OCI-LY3 (cell line): ENCODE data around the gene ACOT2.
"Not testable (repeated sequence)": the region's sequence is repeated elsewhere in the genome, so short reads cannot be mapped to it uniquely, and the experiment has no call there.

Source experiments
- H2AFZ ChIP-seq: fragments of 200-600, 300-600 bp; shearing (Covaris generic); 2 replicates; pipeline ENCODE4 v1.6.0; 2014; ENCODE audit warnings: antibody characterized with exemption, low read depth, low read length
- H3K27ac ChIP-seq: fragments of 200-600, 300-600 bp; sonication (generic); 2 replicates; pipeline ENCODE4 v1.5.1; 2014; ENCODE audit warnings: mild to moderate bottlenecking, low read length, moderate library complexity, mixed read lengths
- H3K27me3 ChIP-seq: fragments of 200-600, 300-600 bp; sonication (generic); 2 replicates; pipeline ENCODE4 v1.6.1; 2014; ENCODE audit warnings: low read depth, low read length, mixed read lengths
- H3K36me3 ChIP-seq: fragments of 200-600, 300-600 bp; sonication (generic); replicated peaks from 2 replicates; pipeline ENCODE3; 2014; ENCODE audit warnings: low read depth, low read length, mixed read lengths
- H3K4me1 ChIP-seq: fragments of 300-600, 200-600 bp; sonication (generic); 2 replicates; pipeline ENCODE4 v1.6.1; 2014; ENCODE audit warnings: low read length, mixed read lengths
- H3K4me2 ChIP-seq: fragments of 200-600, 300-600 bp; sonication (generic); 2 replicates; pipeline ENCODE4 v1.6.1; 2014; ENCODE audit warnings: low read length, mixed read lengths
- H3K4me3 ChIP-seq: fragments of 300-600, 200-600 bp; sonication (generic); 2 replicates; pipeline ENCODE4 v1.5.1; 2014; ENCODE audit warnings: antibody characterized with exemption, mild to moderate bottlenecking, low read length, moderate library complexity
- H3K79me2 ChIP-seq: fragments of 300-600, 200-600 bp; shearing (Covaris generic); 2 replicates; pipeline ENCODE4 v1.6.1; 2014; ENCODE audit warnings: mild to moderate bottlenecking, low read length, mixed read lengths
- H3K9ac ChIP-seq: fragments of 300-600, 200-600 bp; shearing (Covaris generic); 2 replicates; pipeline ENCODE4 v1.6.0; 2014; ENCODE audit warnings: mild to moderate bottlenecking, low read length, moderate library complexity
- H3K9me3 ChIP-seq: fragments of 200-600, 300-600 bp; shearing (Covaris generic); 2 replicates; pipeline ENCODE4 v1.6.1; 2014; ENCODE audit warnings: low read length, mixed read lengths; ENCODE audit not compliant: insufficient read depth
- H4K20me1 ChIP-seq: fragments of 200-600, 300-600 bp; sonication (generic); 2 replicates; pipeline ENCODE4 v1.6.1; 2016; ENCODE audit warnings: low read length, mixed read lengths; ENCODE audit not compliant: insufficient read depth
- CTCF ChIP-seq: fragments of 200-600, 300-600 bp; sonication (generic); IDR thresholded peaks from 2 replicates; pipeline ENCODE4 v1.5.1; 2014; ENCODE audit warnings: antibody characterized with exemption, low read length, low read depth
- EZH2phosphoT487 ChIP-seq: fragments of 200-600 bp; shearing (Covaris generic); IDR thresholded peaks from 2 replicates; pipeline ENCODE4 v1.6.1; 2018; ENCODE audit warnings: antibody characterized with exemption, mixed run types, low read depth

The ACOT2 gene

GRCh38 chr14:73567951-73568885 is 795 bp upstream of the ACOT2 start:
- H3K79me2 ChIP-seq: peaks cover 16% of the 10 kb centered on the region
- peak overlapping the region; percentile 97 for H3K4me2 ChIP-seq
- H3K36me3 ChIP-seq: peaks cover 7% of the 10 kb centered on the region
- peak overlapping the region; percentile 86 for H3K4me3 ChIP-seq
- H3K9ac ChIP-seq: peak overlapping the region; percentile 86
- H2AFZ ChIP-seq: 0 out of 2 replicates have a peak overlapping the region, but pooled peaks have one; percentile 89
- H3K4me1 ChIP-seq: peaks cover 25% of the 10 kb centered on the region
- peak overlapping the region; percentile 63; the same call in 1 of the 2 replicates for H3K27ac ChIP-seq
- H3K9me3 ChIP-seq: no peaks in the 10 kb centered on the region
- TF ChIP-seq EZH2phosphoT487 (no peak), CTCF (no peak)
- H4K20me1 ChIP-seq: peaks cover 5% of the 10 kb centered on the region; the same call in 1 of the 2 replicates
- H3K27me3 ChIP-seq: no peaks in the 10 kb centered on the region

GRCh38 chr14:73568886-73569184 is 178 bp upstream of the ACOT2 start:
- Histone ChIP-seq H3K4me2 (peak overlapping the region; percentile 97), H3K4me1 (peaks cover 31% of the 10 kb centered on the region), H3K9ac (peak overlapping the region; percentile 86), H3K27ac (peak overlapping the region; percentile 63), H2AFZ (peak overlapping the region; percentile 89; the same call in 1 of the 2 replicates), H3K4me3 (peak overlapping the region; percentile 86), H3K79me2 (peaks cover 16% of the 10 kb centered on the region)
- not testable (repeated sequence) for H3K36me3 ChIP-seq, H3K9me3 ChIP-seq, H4K20me1 ChIP-seq, H3K27me3 ChIP-seq

- not testable (repeated sequence) for H3K4me3 ChIP-seq
- peaks cover 32% of the 10 kb centered on the region for H3K4me1 ChIP-seq
Measured at GRCh38 chr14:73570913-73571312, 1.9 kb downstream of the ACOT2 start.

GRCh38 chr14:73573034-73573433 is 4.0 kb downstream of the ACOT2 start:
- not testable (repeated sequence) for H3K27ac ChIP-seq, H3K4me3 ChIP-seq, H2AFZ ChIP-seq, H3K36me3 ChIP-seq, H3K9me3 ChIP-seq, H4K20me1 ChIP-seq, H3K9ac ChIP-seq, H3K27me3 ChIP-seq
- Histone ChIP-seq H3K4me1 (peaks cover 30% of the 10 kb centered on the region), H3K4me2 (peak overlapping the region; percentile 14; the same call in 1 of the 2 replicates), H3K79me2 (peaks cover 13% of the 10 kb centered on the region)

More at GRCh38 chr14:73570913-73571312, 1.9 kb downstream of the ACOT2 start:
- H3K27ac ChIP-seq, H3K36me3 ChIP-seq, H3K27me3 ChIP-seq, H3K9ac ChIP-seq, H2AFZ ChIP-seq, H4K20me1 ChIP-seq, H3K9me3 ChIP-seq: not testable (repeated sequence)
- TF ChIP-seq CTCF: peak; percentile 62
- H3K4me2 ChIP-seq: peak overlapping the region; percentile 97
- H3K79me2 ChIP-seq: peaks cover 16% of the 10 kb centered on the region

- H3K79me2 ChIP-seq, H3K27me3 ChIP-seq, H3K27ac ChIP-seq, H3K9me3 ChIP-seq, H3K36me3 ChIP-seq, H2AFZ ChIP-seq, H3K4me3 ChIP-seq, H3K4me2 ChIP-seq, H3K9ac ChIP-seq, H4K20me1 ChIP-seq: not testable (repeated sequence)
- peaks cover 23% of the 10 kb centered on the region for H3K4me1 ChIP-seq
Measured at GRCh38 chr14:73573740-73574139, 4.7 kb downstream of the ACOT2 start.

- H3K36me3 ChIP-seq, H3K9ac ChIP-seq, H2AFZ ChIP-seq, H3K4me3 ChIP-seq, H3K27me3 ChIP-seq, H3K4me2 ChIP-seq, H3K27ac ChIP-seq, H3K9me3 ChIP-seq, H3K79me2 ChIP-seq, H4K20me1 ChIP-seq: not testable (repeated sequence)
- peaks cover 23% of the 10 kb centered on the region for H3K4me1 ChIP-seq
Measured at GRCh38 chr14:73574251-73574650, 5.2 kb downstream of the ACOT2 start.
